Nephron (organoid): ENCODE data around the gene EPHA5.

ENCODE experiments used
- H3K27ac Mint-ChIP-seq, 3 experiments: 2 replicates each; pipeline ENCODE4 v1.8.0; 2020; ENCODE audit warnings: mixed read lengths in 3 of 3, mild to moderate bottlenecking in 2 of 3, moderate library complexity in 1 of 3
- H3K27me3 Mint-ChIP-seq: 2 replicates; pipeline ENCODE4 v1.8.0; 2021; ENCODE audit warnings: low read depth, mild to moderate bottlenecking, moderate library complexity, mixed read lengths
- H3K36me3 Mint-ChIP-seq: 2 replicates; pipeline ENCODE4 v1.8.0; 2020; ENCODE audit warnings: low read depth, mixed read lengths
- H3K4me1 Mint-ChIP-seq: 2 replicates; pipeline ENCODE4 v1.8.0; 2020; ENCODE audit warnings: mixed read lengths
- H3K4me3 Mint-ChIP-seq, 3 experiments: 2 replicates each; pipeline ENCODE4 v1.8.0; 2020; ENCODE audit warnings: mild to moderate bottlenecking in 3 of 3, mixed read lengths in 3 of 3, moderate library complexity in 2 of 3
- H3K9me3 Mint-ChIP-seq: 2 replicates; pipeline ENCODE4 v1.8.0; 2020; ENCODE audit warnings: mixed read lengths
- CTCF ChIP-seq, 3 experiments: fragments of 200-600 bp; sonication (generic); IDR thresholded peaks; one replicate each; pipeline ENCODE4 v1.5.0; 2021; ENCODE audit warnings: antibody characterized with exemption in 3 of 3; ENCODE audit not compliant: unreplicated experiment in 3 of 3

EPHA5 gene

GRCh38 chr4:65515646-65516045 lies 154.6 kb downstream of the EPHA5 start:
- Mint-ChIP-seq H3K36me3 (no peaks in the 10 kb centered on the region), H3K9me3 (no peaks in the 10 kb centered on the region), H3K27ac (no peak overlapping the region), H3K4me1 (no peaks in the 10 kb centered on the region), H3K4me3 (no peak overlapping the region), H3K27me3 (no peaks in the 10 kb centered on the region)
- TF ChIP-seq CTCF (IDR thresholded peaks at IDR 0.05; ENCODE audit: unreplicated experiment in 3 of 3), result no peak

DNA sequence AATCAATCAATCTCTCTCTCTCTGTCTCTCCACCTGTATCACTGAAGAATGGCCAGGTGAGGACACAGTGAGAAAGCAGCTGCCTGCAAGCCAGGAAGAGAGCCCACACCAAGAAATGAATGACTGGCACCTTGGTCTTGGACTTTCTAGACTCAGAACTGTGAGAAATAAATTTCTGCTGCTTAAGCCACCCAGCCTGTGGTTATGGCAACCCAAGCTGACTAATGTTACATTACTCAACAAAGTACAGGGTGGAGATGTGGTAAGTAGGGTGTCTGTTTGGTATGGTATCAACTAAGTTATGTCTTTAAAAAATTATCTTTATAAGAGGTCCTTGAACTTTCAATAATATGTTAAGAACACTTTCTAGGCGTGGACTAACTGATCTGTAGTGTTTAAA lies 159.3 kb downstream of the EPHA5 start:
- H3K36me3 Mint-ChIP-seq, result no peaks in the 10 kb centered on the region
- H3K4me3 Mint-ChIP-seq, result no peak overlapping the region
- no peak for TF ChIP-seq CTCF (IDR thresholded peaks at IDR 0.05; ENCODE audit: unreplicated experiment in 3 of 3)
- H3K27me3 Mint-ChIP-seq, result no peaks in the 10 kb centered on the region
- no peak overlapping the region for H3K27ac Mint-ChIP-seq
- H3K9me3 Mint-ChIP-seq, result peaks cover 4% of the 10 kb centered on the region
- no peaks in the 10 kb centered on the region for H3K4me1 Mint-ChIP-seq

DNA sequence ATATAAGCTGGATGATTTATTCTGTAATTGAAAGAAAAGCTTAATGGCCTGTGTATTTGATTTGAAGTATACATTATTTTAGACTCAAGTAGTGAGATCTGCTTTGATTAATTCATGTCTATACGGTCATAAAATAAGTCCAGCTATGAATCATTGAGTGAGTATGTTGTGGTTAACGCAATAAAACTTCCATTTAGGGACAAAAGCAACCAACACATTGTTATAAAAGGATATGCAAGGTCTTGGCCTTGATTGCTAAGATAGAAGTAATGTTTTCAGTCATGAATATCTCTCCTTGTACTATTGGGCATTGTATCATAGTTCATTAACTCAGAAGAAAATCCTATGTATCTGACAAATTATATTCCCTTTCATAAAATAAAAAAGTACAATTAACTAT lies 162.1 kb downstream of the EPHA5 start:
- Mint-ChIP-seq H3K4me3 (no peak overlapping the region), H3K36me3 (no peaks in the 10 kb centered on the region), H3K27ac (no peak overlapping the region), H3K27me3 (no peaks in the 10 kb centered on the region), H3K9me3 (peaks cover 4% of the 10 kb centered on the region), H3K4me1 (no peaks in the 10 kb centered on the region)
- no peak for TF ChIP-seq CTCF (IDR thresholded peaks at IDR 0.05; ENCODE audit: unreplicated experiment in 3 of 3)

GRCh38 chr4:65502131-65502701 lies 168.1 kb downstream of the EPHA5 start:
- H3K4me3 Mint-ChIP-seq, result no peak overlapping the region
- H3K36me3 Mint-ChIP-seq, result no peaks in the 10 kb centered on the region
- no peaks in the 10 kb centered on the region for H3K27me3 Mint-ChIP-seq

GRCh38 chr4:65498606-65499005 lies 171.7 kb downstream of the EPHA5 start:
- no peak for TF ChIP-seq CTCF (IDR thresholded peaks at IDR 0.05; ENCODE audit: unreplicated experiment in 3 of 3)
- Mint-ChIP-seq H3K9me3 (no peaks in the 10 kb centered on the region), H3K4me1 (no peaks in the 10 kb centered on the region), H3K27me3 (no peaks in the 10 kb centered on the region), H3K27ac (no peak overlapping the region), H3K4me3 (no peak overlapping the region), H3K36me3 (no peaks in the 10 kb centered on the region)

More at GRCh38 chr4:65502131-65502701, 168.1 kb downstream of the EPHA5 start:
- no peak for TF ChIP-seq CTCF (IDR thresholded peaks at IDR 0.05; ENCODE audit: unreplicated experiment in 3 of 3)
- H3K27ac Mint-ChIP-seq, result no peak overlapping the region
- H3K9me3 Mint-ChIP-seq, result peaks cover 4% of the 10 kb centered on the region
- no peaks in the 10 kb centered on the region for H3K4me1 Mint-ChIP-seq

- no peaks in the 10 kb centered on the region for H3K9me3 Mint-ChIP-seq
- H3K4me3 Mint-ChIP-seq, result no peak overlapping the region
- H3K27me3 Mint-ChIP-seq, result no peaks in the 10 kb centered on the region
- no peak overlapping the region for H3K27ac Mint-ChIP-seq
- no peaks in the 10 kb centered on the region for H3K36me3 Mint-ChIP-seq
- no peaks in the 10 kb centered on the region for H3K4me1 Mint-ChIP-seq
- no peak for TF ChIP-seq CTCF (IDR thresholded peaks at IDR 0.05; ENCODE audit: unreplicated experiment in 3 of 3)
These were observed 174.8 kb downstream of the EPHA5 start for GRCh38 chr4:65495439-65495838.
